Body of pancreas (tissue), 4 donors: ENCODE results near the gene SMAGP. TPM values are rescaled to one million over a fixed set of nuclear protein-coding genes. Genes with fewer than 3 reads are reported as not detected.
"Not testable (repeated sequence)": the region's sequence is repeated elsewhere in the genome, so short reads cannot be mapped to it uniquely, and the experiment has no call there.

ENCODE experiments used
- ATAC-seq: fragments of 150-250 bp; one replicate; pipeline ENCODE4 v1.9.1; 2016
- DNase-seq, 4 donors: peaks; one replicate each; pipeline ENCODE4 v3.0.0-alpha.2; 2019
- H3K27ac ChIP-seq, 4 donors: fragments of 200-600 bp; sonication (generic); 1 replicate in 3 of 4; 2 replicates in 1 of 4; pipeline versions ENCODE4 v1.5.1 to v1.6.1; 2016 to 2019; ENCODE audit warnings: mild to moderate bottlenecking in 1 of 4, mixed read lengths in 1 of 4, moderate library complexity in 1 of 4
- H3K27me3 ChIP-seq, 2 donors: fragments of 200-600 bp; sonication (generic); one replicate each; pipeline ENCODE4 v1.6.0; 2016; ENCODE audit warnings: mild to moderate bottlenecking in 1 of 2
- H3K36me3 ChIP-seq, 2 donors: fragments of 200-600 bp; sonication (generic); replicated peaks in 1 of 2; 2 replicates each; pipeline ENCODE4 v1.5.1; 2016; ENCODE audit warnings: low read depth in 2 of 2; ENCODE audit not compliant: insufficient read depth in 1 of 2
- H3K4me1 ChIP-seq: fragments of 200-600 bp; sonication (generic); one replicate; pipeline ENCODE4 v1.6.0; 2016
- H3K4me3 ChIP-seq, 2 donors: fragments of 200-600 bp; sonication (generic); 1 replicate in 1 of 2; 2 replicates in 1 of 2; pipeline ENCODE4 v1.5.1; 2016 to 2019
- H3K9me3 ChIP-seq, 3 donors: fragments of 200-600 bp; sonication (generic); 1 replicate in 2 of 3; 2 replicates in 1 of 3; pipeline ENCODE4 v1.5.1; 2016
- CTCF ChIP-seq, 7 experiments: fragments of 450-650 bp in 4 of 7; fragments of 200-600 bp in 3 of 7; sonication (generic) in 3 of 7; IDR thresholded peaks; one replicate each; pipeline ENCODE4 v1.5.1; 2016 to 2019; ENCODE audit warnings: antibody characterized with exemption in 7 of 7
- POLR2A ChIP-seq, 3 donors: fragments of 450-650 bp; IDR thresholded peaks; one replicate each; pipeline ENCODE4 v1.6.1; 2016; ENCODE audit warnings: antibody characterized with exemption in 3 of 3, mild to moderate bottlenecking in 2 of 3
- WGBS, 2 donors: methylation state at CpG; one replicate each; pipeline ENCODE4 v1.1.5; 2017; 5-methylcytosine and 5-hydroxymethylcytosine counted together
- intact Hi-C: fragments of 100-400 bp; cut with DNase I; formaldehyde crosslinking; loops from one replicate; pipeline ENCODE4 v1.15.1; 2023
- total RNA-seq, 2 donors: library from RNA; depleted of rRNA; stranded (reverse); fragments of >200 nt; gene quantifications; one replicate each; pipeline ENCODE4 v1.1.0, GENCODE V29; 2016

The SMAGP gene
- total RNA-seq, 2 donors from 2014 or later = 7.0 to 8.6 TPM

DNA sequence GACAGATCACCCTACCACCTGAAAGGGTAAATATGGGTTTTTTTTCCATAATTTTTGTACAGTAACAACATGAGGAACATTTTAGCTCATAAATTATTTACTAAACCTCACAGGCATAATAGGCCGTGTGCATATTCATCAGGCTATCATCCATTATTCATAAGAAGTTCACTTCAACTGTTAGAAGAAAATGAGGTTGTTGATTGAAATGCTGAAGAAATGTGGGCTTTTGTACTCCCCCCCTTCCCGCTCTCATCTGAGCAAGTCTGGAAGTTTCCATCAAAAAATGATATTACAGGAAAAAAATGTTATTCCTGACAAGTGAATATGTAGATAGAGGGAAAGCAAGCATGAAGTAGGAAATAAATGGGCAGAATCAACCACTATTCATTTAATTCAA, 44.4 kb downstream of the SMAGP start:
- intact Hi-C loops = no loop called here
- H3K4me1 ChIP-seq = peaks cover 9% of the 10 kb centered on the region
- H3K27me3 ChIP-seq = no peaks in the 10 kb centered on the region
- DNase-seq (no peak), ATAC-seq (no peak)
- 84 to 87% methylated on average over 2 of the region's 2 CpGs for WGBS, 2 donors
- TF ChIP-seq CTCF (IDR thresholded peaks at IDR 0.05) = no peak
- no peak for TF ChIP-seq POLR2A (IDR thresholded peaks at IDR 0.05)
- no peaks in the 10 kb centered on the region for H3K36me3 ChIP-seq
- no peaks in the 10 kb centered on the region for H3K9me3 ChIP-seq
- H3K4me3 ChIP-seq = no peak overlapping the region
- H3K27ac ChIP-seq = no peak overlapping the region

- DNase-seq (no peak), ATAC-seq (no peak)
- WGBS, 2 donors = 92 to 95% methylated on average over 4 of the region's 4 CpGs
- no peak overlapping the region for H3K4me3 ChIP-seq
- no peaks in the 10 kb centered on the region for H3K36me3 ChIP-seq
- intact Hi-C loops = no loop called here
- H3K4me1 ChIP-seq = peaks cover 9% of the 10 kb centered on the region
- no peak for TF ChIP-seq POLR2A (IDR thresholded peaks at IDR 0.05)
- TF ChIP-seq CTCF (IDR thresholded peaks at IDR 0.05) = no peak
- no peak overlapping the region for H3K27ac ChIP-seq
- no peaks in the 10 kb centered on the region for H3K9me3 ChIP-seq
- H3K27me3 ChIP-seq = no peaks in the 10 kb centered on the region
These were observed 45.0 kb downstream of the SMAGP start for GRCh38 chr12:51225234-51225633.

DNA sequence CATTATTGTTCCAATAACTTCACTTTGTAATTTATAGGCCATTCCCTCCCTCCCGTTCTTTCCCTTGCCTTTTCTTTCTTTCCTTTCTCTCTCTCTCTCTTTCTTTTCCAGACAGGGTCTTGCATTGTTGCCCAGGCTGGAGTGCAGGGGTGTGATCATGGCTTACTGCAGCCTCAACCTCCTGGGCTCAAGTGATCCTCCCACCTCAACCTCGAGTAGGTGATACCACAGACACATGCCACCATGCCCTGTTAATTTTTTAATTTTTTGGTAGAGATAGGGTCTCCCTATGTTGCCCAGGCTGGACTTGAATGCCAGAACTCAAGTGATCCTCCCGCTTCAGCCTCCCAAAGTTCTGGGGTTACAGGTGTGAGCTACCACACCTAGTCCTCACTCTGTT, 45.6 kb downstream of the SMAGP start:
- Histone ChIP-seq H3K27ac (no peak overlapping the region), H3K4me1 (peaks cover 9% of the 10 kb centered on the region), H3K4me3 (no peak overlapping the region), H3K27me3 (no peaks in the 10 kb centered on the region), H3K36me3 (no peaks in the 10 kb centered on the region), H3K9me3 (no peaks in the 10 kb centered on the region)
- TF ChIP-seq CTCF (IDR thresholded peaks at IDR 0.05) (no peak), POLR2A (IDR thresholded peaks at IDR 0.05) (no peak)
- ATAC-seq (no peak), DNase-seq (no peak)
- WGBS, 2 donors = 73 to 79% methylated on average over 3 of the region's 3 CpGs
- intact Hi-C loops = no loop called here

DNA sequence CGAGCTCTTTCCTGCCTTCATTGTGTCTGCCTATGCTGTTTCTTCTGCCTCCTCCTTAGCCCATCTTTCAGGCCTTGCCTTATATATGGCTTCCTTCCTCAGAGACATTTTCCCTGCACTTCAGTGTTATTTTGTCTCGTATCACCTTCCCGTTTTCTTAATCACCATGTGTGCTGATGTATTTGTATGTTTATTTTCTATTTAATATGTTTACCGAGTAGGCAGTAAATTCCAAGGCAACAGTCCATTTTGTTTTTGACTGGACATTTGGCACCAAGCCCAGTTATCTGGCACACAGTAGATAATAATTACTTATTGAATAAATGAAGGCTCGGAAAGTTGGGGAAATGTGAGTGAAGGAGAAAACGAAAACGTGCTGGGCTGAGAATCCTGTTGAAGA, 47.8 kb downstream of the SMAGP start:
- TF ChIP-seq CTCF (IDR thresholded peaks at IDR 0.05) (no peak), POLR2A (IDR thresholded peaks at IDR 0.05) (no peak)
- intact Hi-C loops = no loop called here
- H3K27ac ChIP-seq = peak overlapping the region in 2 of 4 donors; percentile 42 to 52
- H3K4me1 ChIP-seq = peaks cover 23% of the 10 kb centered on the region
- no peak overlapping the region for H3K4me3 ChIP-seq
- DNase-seq (peak in 3 of 4 donors; percentile 32 to 36 (median 35)), ATAC-seq (no peak)
- H3K27me3 ChIP-seq = no peaks in the 10 kb centered on the region
- H3K9me3 ChIP-seq = no peaks in the 10 kb centered on the region
- H3K36me3 ChIP-seq = no peaks in the 10 kb centered on the region
- 20 to 27% methylated on average over 7 of the region's 7 CpGs for WGBS, 2 donors

DNA sequence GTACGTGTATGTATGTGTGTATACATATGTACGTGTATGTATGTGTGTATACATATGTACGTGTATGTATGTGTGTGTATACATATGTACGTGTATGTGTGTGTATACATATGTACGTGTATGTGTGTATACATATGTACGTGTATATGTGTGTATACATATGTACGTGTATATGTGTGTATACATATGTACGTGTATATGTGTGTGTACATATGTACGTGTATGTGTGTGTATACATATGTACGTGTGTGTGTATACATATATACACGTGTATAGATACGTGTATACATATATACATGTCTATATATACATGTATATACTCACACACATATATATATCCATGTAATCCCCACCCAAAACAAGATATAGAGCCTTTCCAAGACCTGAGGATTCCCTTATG, 50.4 kb downstream of the SMAGP start:
- H3K9me3 ChIP-seq, DNase-seq, H3K36me3 ChIP-seq, H3K27me3 ChIP-seq, H3K4me3 ChIP-seq, ATAC-seq, intact Hi-C loops: not testable (repeated sequence)
- WGBS, 2 donors = 68 to 69% methylated on average over 12 of the region's 12 CpGs
- Histone ChIP-seq H3K4me1 (peaks cover 29% of the 10 kb centered on the region), H3K27ac (peak overlapping the region in 1 of 4 donors; percentile 83)
